HG03378 (cell line): Measurements from ENCODE around the gene LEUTX.
"Not testable (repeated sequence)": the region's sequence is repeated elsewhere in the genome, so short reads cannot be mapped to it uniquely, and the experiment has no call there.

Experiments used
- ATAC-seq: cut with Tn5 transposase; IDR thresholded peaks from one replicate; pipeline ENCODE4 v1.9.1; 2021; ENCODE audit warnings: mild to moderate bottlenecking, moderate library complexity; ENCODE audit not compliant: unreplicated experiment

Gene LEUTX

GRCh38 chr19:39768786-39769185 is 9.9 kb upstream of the LEUTX start:
- no peak for ATAC-seq

DNA sequence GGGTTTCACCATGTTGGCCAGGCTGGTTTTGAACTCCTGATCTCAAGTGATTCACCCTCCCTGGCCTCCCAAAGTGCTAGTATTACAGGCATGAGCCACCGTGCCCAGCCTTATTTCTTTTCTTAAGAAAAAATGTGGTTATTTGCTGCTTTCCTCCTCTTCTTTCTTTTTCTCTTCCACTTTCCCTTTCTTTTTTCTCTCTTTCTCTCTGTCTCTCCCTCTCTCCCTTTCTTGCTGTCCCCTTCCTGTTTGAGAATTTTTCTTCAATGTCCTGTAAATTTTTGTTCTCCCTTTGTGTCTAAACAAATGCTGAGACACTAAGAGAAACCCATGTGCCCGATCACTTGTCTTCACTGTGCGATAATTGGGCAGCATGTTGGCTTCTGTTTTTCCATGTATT is 2.2 kb downstream of the LEUTX start:
- no peak for ATAC-seq

- no peak for ATAC-seq
Observed at GRCh38 chr19:39788244-39788643, 9.6 kb downstream of the LEUTX start.

DNA sequence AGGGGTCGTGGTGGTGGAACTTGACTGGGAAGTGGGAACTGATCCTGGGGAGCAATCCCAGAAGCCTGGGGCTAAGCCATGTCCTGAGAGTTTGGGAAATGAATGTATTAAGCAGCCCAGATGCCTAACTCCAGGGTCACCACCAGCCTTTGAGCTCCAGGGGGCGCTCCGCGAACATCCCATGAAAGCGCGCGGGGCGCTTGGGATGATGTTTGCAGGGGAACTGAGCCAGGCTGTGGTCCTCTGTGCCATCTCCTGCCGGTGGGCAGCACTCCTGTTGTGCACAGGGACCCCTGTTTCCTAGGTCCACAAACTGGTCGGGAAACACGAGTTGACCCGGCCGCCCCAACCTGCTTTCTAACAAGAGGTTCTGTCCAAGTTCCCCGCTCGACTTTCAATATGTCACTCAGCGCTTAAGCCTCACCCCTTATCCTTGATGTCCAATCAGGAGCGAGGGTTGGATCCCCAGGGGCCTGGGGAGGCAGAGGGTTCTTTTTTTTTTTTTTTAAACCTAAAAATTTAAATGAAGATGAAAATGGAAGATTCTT is 14.4 kb downstream of the LEUTX start:
- ATAC-seq = no peak

GRCh38 chr19:39795001-39795400 is 16.3 kb downstream of the LEUTX start:
- no peak for ATAC-seq

DNA sequence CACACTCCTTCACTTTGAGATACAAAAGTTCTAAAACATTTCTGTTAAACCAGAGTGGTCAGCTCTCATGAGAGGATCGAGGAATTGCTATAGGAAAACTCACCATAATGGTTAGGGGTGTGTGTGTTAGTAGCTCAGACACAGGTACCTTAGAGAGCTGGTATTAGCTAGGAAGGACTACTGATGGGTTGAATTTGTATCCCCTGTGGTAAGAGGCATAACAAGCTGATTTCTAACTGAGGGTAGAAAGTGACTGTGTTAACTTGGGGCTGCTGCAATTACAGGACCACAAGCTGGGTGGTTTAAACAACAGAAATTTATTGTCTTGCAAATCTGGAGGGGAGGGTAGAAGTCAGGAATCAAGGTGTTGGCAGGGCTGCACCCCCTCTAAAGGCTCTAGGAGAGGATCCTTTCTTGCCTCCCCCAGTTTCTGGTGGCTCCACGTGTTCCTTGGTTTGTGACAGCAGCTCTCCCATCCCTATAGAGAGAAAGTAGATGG is 17.4 kb downstream of the LEUTX start:
- ATAC-seq = no peak

GRCh38 chr19:39797083-39797482 is 18.4 kb downstream of the LEUTX start:
- no peak for ATAC-seq

- ATAC-seq = no peak
Observed at GRCh38 chr19:39802958-39803357, 24.3 kb downstream of the LEUTX start.

DNA sequence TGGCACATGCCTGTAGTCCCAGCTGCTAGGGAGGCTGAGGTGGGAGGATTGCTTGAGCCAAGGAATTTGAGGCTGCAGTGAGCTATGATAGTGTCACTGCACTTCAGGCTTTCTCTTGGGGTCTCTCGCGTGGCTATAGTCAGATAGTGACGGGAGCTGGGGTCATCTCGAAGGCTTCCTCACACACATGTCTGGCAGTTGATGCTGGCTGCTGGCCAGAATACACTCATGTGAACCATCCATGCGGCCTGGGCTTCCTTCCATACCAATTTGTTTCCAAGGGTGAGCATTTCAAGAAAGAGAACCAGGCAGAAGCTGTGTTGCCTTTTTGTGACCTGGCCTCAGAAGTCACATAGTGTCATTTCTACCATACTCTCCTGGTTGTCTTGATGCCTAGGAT is 26.4 kb downstream of the LEUTX start:
- ATAC-seq = no peak

DNA sequence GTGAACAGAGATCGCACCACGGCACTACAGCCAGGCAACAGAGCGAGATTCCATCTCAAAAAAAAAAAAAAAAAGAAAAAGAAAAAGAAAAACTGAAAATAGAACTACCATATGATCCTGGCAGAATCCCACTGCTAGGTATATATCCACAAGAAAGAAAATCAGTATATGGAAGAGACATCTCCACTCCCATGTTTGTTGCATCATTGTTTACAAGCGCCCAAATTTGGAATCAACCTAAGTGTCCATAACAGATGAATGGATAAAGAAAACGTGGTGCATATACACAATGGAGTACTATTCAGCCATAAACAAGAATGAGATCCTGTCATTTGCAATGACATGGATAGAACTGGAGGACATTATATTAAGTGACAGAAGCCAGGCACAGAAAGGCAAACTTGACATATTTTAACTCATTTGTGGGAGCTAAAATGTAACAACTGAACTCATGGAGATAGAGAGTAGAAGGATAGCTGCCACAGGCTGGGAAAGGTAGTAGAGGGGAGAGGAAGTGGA is 29.3 kb downstream of the LEUTX start:
- ATAC-seq = no peak

GRCh38 chr19:39808688-39809087 is 30.0 kb downstream of the LEUTX start:
- ATAC-seq = not testable (repeated sequence)

DNA sequence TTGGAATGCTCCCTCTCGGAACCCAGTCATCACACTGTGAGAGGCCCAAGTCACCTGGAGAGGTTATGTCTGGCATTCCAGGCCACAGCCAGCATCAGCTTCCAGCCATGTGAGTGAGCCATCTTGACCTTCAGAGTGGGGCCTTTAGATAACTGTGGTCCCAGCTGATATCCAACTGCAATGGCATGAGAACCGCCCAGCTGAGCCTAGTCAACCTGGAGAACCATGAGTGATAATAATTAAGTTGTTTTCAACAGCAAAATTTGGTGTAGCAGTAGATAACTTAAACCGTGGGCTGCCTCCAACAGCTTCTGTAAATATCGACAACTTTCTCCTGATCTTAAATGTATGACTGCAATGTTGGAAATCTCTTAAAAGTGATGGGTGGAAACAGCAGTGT is 30.7 kb downstream of the LEUTX start:
- no peak for ATAC-seq

- no peak for ATAC-seq
Observed at GRCh38 chr19:39810424-39810823, 31.8 kb downstream of the LEUTX start.

DNA sequence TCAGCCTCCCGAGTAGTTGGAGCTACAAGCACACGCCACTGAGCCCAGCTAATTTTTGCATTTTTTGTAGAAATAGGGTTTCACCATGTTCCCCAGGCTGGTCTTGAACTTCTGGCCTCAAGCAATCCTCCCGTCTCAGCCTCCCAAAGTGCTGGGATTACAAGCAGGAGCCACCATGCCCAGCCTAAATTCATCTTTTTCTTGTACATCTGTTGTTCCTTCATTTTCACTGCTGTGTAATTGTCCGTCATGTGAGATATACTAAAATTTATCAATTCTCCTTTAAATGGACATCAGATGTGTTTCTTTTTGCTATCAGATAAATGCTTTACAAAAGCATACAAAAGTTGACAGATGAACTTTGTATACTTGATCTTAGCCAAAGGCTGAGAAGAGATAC is 32.4 kb downstream of the LEUTX start:
- no peak for ATAC-seq

- ATAC-seq = no peak
Observed at GRCh38 chr19:39813264-39813993, 34.8 kb downstream of the LEUTX start.

DNA sequence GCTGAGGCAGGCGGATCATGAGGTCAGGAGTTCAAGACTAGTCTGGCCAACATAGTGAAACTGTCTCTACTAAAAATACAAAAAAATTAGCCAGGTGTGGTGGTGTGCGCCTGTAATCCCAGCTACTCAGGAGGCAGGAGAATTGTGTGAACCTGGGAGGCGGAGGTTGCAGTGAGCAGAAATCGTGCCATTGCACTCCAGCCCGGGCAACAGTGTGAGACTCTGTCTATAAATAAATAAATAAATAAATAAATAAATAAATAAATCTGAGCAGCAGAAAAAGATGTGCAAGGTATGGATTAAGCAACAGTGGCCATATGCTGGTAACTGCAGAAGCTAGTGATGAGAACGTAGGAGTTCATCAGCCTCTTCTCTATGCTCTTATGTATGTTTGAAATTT is 35.5 kb downstream of the LEUTX start:
- ATAC-seq = not testable (repeated sequence)

DNA sequence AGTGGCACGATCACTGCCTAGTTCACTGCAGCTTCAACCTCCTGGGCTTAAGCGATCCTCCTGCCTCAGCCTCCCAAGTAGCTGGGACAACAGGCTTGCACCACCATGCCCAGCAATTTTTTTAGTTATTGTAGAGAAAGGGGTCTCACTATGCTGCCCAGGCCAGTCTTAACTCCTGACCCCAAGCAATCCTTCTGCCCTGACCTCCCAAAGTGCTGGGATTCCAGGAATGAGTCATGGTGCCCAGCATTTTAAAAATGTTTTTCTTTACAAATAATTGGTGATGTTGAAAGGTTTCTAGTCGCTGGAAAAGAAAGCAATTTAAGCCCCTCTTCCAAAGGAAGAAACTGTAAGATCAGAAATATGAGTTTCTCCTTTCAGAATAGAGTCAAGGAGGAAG is 35.9 kb downstream of the LEUTX start:
- no peak for ATAC-seq

DNA sequence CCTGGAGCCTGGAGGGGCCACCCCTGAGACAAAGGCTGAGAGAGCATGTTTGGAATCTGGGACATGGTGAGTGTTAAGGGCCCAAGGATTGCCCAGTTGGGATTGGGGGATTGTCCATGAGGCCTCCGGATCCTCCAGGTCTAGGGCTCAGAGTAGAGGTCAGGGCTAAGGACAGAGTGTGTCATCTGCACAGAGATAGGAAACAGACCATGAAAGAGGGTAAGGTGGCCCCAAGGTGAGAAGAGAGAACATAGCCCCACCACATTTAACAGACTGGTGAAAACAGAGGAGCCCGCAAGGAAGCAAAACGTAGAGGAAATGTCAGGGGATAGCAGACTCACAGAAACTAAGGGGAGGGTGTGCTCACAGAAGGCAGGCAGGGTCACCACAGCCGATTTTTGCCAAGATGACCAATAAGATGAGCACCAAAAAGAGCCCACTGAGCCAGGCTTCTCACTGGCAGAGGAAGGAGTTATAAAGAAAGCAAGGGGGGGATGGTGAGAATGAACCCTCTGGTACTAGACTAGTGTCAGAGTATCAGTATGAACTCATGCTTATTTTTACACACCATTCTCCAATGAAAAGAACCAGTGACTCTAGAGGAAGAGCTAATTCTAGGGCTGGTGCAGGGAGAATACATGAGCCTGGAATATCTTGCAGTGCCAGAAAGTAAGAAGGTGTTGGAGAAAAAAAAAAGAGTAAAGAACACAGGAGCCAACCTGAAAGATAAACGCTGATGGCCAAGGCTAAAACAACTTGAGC is 37.8 kb downstream of the LEUTX start:
- ATAC-seq = no peak

DNA sequence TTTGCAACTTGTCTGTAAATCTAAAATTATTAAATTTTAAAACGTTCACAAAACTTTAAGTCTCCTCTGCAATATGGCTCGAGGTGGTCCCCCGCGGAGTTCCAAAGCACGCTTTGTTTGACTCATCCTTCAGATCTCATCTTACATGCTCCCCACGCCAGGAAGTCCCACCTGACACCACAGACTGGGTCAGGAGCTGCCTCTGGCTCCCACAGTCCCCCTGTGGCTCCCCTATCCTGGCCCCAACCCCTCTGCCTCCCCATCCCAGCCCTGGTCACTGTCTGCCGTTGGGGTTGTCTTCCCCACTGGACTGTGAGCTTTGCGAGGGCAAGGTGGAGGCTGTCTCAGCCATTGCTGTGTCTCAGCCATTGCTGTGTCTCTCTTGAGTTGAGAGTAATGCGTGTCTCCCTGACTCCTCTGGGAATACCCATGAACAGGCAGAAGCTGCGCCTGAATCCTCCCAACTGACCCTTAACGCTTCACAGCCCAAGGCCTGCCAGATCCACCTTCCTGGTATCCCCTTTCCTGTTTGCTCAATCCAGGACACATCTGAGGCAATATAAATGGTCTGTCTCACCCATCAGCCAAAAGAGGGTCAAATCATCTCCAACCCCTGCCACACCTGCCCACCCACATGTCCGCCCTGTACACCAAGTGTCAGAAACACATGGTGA is 39.4 kb downstream of the LEUTX start:
- no peak for ATAC-seq

- peak; percentile 78 for ATAC-seq
Observed at GRCh38 chr19:39818626-39819097, 40.0 kb downstream of the LEUTX start.

DNA sequence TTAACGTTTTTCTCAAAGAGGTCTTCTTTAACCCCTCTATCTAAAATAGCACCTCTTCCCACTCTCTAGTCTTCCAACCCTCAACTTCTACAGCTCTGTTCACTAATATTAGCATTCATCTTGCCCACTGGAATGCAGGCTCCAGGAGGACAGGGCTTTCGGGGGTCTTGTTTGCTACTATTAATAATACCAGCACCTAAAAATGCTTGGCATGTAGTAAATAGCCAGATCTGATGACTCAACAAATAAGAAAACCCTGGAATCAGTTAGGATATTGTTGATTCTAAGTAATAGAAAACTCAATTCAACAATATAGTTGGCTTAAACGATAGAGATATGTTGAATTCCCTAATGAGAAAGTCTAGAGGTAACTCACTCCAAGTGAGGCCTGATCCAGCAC is 41.1 kb downstream of the LEUTX start:
- ATAC-seq = no peak
